ENCODE results near the gene SMAP1.
"Not testable (repeated sequence)": the region's sequence is repeated elsewhere in the genome, so short reads cannot be mapped to it uniquely, and the experiment has no call there.

The SMAP1 gene

GRCh38 chr6:70763754-70764510 is 96.2 kb downstream of the SMAP1 start:
- no peak overlapping the region for H3K4me3 ChIP-seq (ENCODE audit: low read length)
- peak; percentile 2 for DNase-seq (ENCODE audit: low read depth)
- TF ChIP-seq CTCF (conservative IDR thresholded peaks at IDR 0.05; ENCODE audit: low read depth, low read length): no peak

- TF ChIP-seq CTCF (conservative IDR thresholded peaks at IDR 0.05; ENCODE audit: low read depth, low read length): no peak
- DNase-seq (ENCODE audit: low read depth): no peak
- no peak overlapping the region for H3K4me3 ChIP-seq (ENCODE audit: low read length)
Observed at GRCh38 chr6:70764706-70765105, 97.0 kb downstream of the SMAP1 start.

- H3K4me3 ChIP-seq (ENCODE audit: low read length); DNase-seq (ENCODE audit: low read depth): not testable (repeated sequence)
Observed at GRCh38 chr6:70771351-70771750, 103.7 kb downstream of the SMAP1 start.

GRCh38 chr6:70779934-70780333 is 112.3 kb downstream of the SMAP1 start:
- DNase-seq (ENCODE audit: low read depth): no peak
- no peak for TF ChIP-seq CTCF (conservative IDR thresholded peaks at IDR 0.05; ENCODE audit: low read depth, low read length)
- no peak overlapping the region for H3K4me3 ChIP-seq (ENCODE audit: low read length)

GRCh38 chr6:70790483-70791224 is 123.0 kb downstream of the SMAP1 start:
- DNase-seq (ENCODE audit: low read depth): no peak
- TF ChIP-seq CTCF (conservative IDR thresholded peaks at IDR 0.05; ENCODE audit: low read depth, low read length): no peak
- no peak overlapping the region for H3K4me3 ChIP-seq (ENCODE audit: low read length)

- H3K4me3 ChIP-seq (ENCODE audit: low read length): no peak overlapping the region
- TF ChIP-seq CTCF (conservative IDR thresholded peaks at IDR 0.05; ENCODE audit: low read depth, low read length): no peak
- DNase-seq (ENCODE audit: low read depth): no peak
Observed at GRCh38 chr6:70797625-70798024, 129.9 kb downstream of the SMAP1 start.

- TF ChIP-seq CTCF (conservative IDR thresholded peaks at IDR 0.05; ENCODE audit: low read depth, low read length): no peak
- no peak overlapping the region for H3K4me3 ChIP-seq (ENCODE audit: low read length)
- no peak for DNase-seq (ENCODE audit: low read depth)
Observed at GRCh38 chr6:70806086-70806485, 138.4 kb downstream of the SMAP1 start.
